Putamen (tissue), 1 donor: ENCODE results near the gene LTN1.
"Not testable (repeated sequence)": the region's sequence is repeated elsewhere in the genome, so short reads cannot be mapped to it uniquely, and the experiment has no call there.

Experiments
- DNase-seq: peaks from one replicate; pipeline ENCODE4 v3.0.0-alpha.2; 2016; ENCODE audit warnings: low spot score

Gene LTN1

DNA sequence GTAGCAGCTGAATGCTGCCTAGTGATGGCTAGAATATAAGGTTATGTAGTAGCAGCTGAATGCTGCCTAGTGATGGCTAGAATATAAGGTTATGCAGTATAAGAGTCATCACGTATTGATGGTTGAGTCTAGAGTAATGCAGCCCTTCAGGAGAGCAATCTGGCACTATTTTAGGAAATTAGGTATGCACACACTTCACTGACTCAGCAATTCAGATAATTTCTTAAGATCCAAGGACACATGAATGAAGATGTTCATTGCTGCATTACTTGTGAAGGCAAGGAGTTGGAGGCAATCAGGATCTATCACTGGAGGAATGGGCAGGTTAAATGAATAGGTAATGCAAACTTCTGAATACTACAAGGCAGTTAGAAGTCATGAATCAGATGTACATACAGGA lies 13.6 kb downstream of the LTN1 start:
- no peak for DNase-seq

DNA sequence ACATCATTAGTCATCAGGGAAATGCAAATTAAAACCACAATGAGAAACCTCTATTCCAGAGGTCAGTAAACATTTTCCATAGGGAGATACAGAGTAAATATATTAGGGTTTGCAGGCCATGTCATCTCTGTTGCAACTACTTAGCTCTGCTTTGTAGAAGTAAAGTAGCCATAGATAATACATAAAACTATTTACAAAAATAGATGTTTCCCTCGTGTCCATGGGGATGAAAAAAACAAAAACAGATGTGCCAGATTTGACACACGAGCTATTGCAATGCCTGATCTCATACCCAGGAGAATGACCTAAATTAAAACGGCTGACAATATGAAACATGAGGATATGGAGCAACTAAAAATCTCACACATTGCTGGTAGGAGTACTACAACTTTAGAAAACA lies 17.3 kb downstream of the LTN1 start:
- DNase-seq: no peak

DNA sequence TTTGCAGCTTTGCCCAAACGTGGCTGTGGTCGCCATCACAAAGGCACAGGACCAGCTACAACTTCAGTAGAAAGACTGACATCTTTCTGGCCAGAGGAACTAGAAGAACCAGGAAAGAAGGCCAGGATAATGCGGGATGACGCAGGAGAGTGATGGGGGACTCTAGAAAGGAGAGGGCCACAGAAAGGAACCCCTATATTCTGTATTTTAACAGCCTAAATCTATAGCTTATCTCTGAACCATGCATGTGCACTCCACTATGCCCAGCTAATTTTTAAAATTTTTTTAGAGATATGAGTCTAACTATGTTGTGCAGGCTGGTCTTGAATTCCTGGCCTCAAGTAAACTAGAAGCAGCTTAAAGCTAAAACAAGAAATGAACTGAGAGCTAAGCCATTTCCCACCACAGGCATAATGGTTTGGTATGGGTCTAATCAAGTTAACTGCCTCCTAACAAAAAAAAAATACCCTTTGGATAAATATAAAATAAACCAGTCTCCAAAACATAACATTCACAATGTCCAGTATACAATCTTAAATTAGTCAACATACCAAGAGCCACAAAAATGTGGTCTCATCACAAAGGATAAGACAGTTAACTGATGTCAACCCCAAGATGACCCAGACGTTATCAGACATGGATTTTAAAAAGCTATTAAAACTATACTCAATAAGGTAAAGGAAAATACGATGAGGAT lies 18.0 kb downstream of the LTN1 start:
- DNase-seq: no peak

- DNase-seq: no peak
Observed at GRCh38 chr21:28972398-28972797, 20.3 kb downstream of the LTN1 start.

DNA sequence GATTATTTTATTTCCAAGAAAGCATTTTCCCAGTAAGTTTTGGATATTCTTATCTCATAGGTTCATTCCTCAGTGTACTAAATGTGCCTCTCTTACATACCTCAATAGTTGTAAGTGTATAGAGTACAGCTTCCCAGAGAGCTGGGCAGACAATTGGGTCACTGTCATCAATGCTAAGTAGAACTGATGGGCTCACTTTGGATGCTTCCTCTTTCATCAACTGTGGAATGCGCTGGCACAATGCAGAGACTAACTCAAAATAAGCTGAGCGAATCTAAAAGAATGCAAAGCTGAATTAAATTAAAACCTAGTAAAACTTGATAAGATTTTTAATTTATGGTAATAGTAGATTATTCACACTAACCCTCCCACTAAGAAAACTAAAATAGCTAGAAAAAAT lies 21.5 kb downstream of the LTN1 start:
- DNase-seq: no peak

DNA sequence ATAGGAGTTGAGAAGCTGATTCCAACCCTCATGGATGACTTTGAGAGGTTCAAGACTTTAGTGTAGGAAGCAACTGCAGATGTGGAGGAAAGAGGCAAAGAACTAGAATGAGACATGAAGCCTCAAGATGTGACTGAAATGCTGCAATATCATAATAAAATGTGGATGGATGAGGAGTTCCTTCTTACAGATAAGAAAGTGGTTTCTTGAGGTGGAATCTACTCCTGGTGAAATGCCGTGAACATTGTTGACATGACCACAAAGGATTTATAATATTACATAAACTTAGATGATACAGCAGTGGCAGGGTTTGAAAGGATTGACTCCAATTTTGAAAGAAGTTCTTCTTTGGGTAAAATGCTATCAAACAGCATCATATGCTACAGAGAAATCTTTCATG lies 28.8 kb downstream of the LTN1 start:
- no peak for DNase-seq

GRCh38 chr21:28962465-28962864 lies 30.2 kb downstream of the LTN1 start:
- DNase-seq: no peak

GRCh38 chr21:28961927-28962326 lies 30.8 kb downstream of the LTN1 start:
- DNase-seq: no peak

DNA sequence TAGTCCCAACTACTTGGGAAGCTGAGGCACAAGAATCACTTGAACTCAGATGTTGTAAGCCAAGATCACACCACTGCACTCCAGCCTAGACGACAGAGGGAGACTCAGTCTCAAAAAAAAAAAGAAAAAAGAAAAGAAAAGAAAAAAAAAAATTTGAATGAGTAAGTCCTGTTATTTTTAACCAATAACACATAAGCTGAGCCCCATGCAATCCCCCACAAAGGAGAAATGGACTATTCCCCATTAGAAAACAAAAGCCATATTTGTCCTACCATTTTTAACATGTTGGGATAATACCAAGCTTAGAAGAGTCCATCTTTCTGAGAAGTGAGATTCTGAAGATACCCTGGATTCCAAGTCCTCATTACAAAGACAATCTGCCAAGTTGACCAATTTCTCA lies 32.4 kb downstream of the LTN1 start:
- DNase-seq: no peak

- no peak for DNase-seq
Observed at GRCh38 chr21:28959367-28960099, 33.1 kb downstream of the LTN1 start.

DNA sequence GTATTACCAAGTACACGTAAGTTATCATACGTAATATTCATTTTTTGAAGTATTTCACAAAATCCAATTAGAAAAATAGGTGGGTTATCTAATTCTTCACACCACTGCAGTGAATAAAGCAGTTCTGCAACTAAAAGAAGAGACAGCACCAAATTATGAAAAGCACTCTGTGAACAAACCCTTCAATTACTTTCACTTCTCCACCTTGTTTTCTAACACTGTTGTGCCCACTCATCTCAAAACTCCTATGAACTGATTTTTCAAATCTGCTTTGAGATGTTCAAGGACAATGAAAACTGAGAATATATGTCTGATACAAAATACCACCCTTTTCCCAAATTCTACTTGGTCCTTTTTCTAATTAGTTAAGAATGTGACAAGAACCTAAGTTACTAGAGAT lies 39.4 kb downstream of the LTN1 start:
- DNase-seq: no peak

DNA sequence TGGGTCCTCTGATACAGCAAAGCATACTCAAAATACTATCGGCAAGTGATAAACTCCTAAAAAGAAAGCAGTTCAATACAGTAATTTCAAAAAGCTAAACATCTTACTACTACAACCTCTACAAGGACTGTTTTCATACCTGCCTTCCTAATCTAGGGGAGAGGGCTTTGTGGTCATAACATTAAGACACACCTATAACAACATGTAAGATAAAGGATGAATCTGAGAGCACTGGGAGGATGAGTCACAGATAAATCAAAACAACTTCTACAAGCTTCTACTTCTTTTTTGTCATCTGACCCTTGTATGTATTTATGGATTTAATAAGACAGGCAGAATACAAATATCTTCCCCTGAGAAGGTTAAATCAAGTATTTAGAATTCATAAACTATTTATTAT lies 40.0 kb downstream of the LTN1 start:
- no peak for DNase-seq

DNA sequence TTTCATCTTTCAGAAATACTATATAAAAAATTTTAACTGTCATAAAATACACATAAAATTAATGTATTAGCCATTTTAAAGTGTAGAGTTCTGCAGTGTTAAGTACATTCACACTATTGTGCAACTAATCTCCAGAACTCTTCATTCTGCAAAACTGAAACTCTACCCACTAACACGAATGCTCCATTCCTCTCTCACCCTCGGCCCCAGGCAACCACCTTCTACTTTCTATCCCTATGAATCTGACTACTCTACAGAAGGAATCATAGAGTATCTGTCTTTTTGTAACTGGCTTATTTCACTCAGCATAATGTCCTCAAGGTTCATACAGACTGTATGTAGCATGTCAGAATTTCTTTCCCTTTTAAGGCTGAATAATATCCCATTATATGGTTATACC lies 43.4 kb downstream of the LTN1 start:
- DNase-seq: no peak

- peak; percentile 54 for DNase-seq
Observed at GRCh38 chr21:28944296-28944695, 48.4 kb downstream of the LTN1 start.

GRCh38 chr21:28943631-28944030 lies 49.0 kb downstream of the LTN1 start:
- no peak for DNase-seq

DNA sequence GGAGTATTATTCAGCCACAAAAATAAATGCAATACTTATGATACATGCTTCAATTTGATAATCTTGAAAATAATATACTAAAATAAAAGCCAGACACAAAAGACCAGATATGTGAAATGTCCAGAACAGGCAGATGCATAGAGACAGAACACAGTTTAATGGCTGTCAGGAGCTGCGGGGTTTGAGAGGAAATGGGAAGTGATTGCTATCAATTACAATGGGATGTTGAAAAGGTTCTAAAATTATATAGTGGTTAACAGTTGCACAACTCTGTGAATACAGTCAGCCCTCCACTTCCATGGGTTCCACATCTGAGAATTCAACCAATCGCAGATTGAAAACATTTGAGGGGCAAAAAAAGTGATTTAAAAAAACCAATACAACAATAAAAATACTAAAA lies 54.0 kb downstream of the LTN1 start:
- DNase-seq: no peak

DNA sequence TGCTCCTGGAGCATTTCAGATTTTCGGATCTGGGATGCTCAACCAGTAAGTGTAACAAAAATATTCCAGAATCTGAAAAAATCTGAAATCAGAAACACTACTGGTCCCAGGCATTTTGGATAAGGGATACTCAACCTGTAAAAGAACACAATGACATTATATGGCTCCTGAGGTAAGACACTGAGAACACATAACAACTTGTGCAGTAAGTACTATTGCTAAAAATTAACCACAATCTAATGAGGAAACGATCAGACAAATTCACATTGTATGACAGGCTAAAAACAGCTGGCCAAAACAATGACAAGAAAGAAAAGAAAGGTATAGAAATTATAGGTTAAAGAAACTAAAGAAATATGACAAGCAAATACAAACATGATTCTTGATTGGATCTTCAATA lies 54.9 kb downstream of the LTN1 start:
- no peak for DNase-seq

GRCh38 chr21:28936721-28937120 lies 56.0 kb downstream of the LTN1 start:
- DNase-seq: no peak

- DNase-seq: no peak
Observed at GRCh38 chr21:28936036-28936435, 56.6 kb downstream of the LTN1 start.

GRCh38 chr21:28932717-28933116 lies 60.0 kb downstream of the LTN1 start:
- DNase-seq: no peak

- DNase-seq: not testable (repeated sequence)
Observed at GRCh38 chr21:28931708-28932372, 60.8 kb downstream of the LTN1 start.

- no peak for DNase-seq
Observed at GRCh38 chr21:28928578-28929420, 63.9 kb downstream of the LTN1 start.
